IPS-NIHi11 (cell line): Measurements from ENCODE around the gene ATRIP.

Source experiments
- DNase-seq: peaks from one replicate; pipeline ENCODE4 v3.0.0; 2012; ENCODE audit warnings: mixed read lengths, low spot score

The ATRIP gene

GRCh38 chr3:48446425-48447193 lies at the start of gene ATRIP:
Gene ATRIP (plus strand): TSS chr3:48446737. CDS start chr3:48446846, 109 bp downstream.
- peak; percentile 96 for DNase-seq

GRCh38 chr3:48397767-48398681 lies 48.5 kb upstream of the ATRIP start:
- DNase-seq, result peak; percentile 17

GRCh38 chr3:48398701-48399386 lies 47.7 kb upstream of the ATRIP start:
- peak; percentile 33 for DNase-seq

DNA sequence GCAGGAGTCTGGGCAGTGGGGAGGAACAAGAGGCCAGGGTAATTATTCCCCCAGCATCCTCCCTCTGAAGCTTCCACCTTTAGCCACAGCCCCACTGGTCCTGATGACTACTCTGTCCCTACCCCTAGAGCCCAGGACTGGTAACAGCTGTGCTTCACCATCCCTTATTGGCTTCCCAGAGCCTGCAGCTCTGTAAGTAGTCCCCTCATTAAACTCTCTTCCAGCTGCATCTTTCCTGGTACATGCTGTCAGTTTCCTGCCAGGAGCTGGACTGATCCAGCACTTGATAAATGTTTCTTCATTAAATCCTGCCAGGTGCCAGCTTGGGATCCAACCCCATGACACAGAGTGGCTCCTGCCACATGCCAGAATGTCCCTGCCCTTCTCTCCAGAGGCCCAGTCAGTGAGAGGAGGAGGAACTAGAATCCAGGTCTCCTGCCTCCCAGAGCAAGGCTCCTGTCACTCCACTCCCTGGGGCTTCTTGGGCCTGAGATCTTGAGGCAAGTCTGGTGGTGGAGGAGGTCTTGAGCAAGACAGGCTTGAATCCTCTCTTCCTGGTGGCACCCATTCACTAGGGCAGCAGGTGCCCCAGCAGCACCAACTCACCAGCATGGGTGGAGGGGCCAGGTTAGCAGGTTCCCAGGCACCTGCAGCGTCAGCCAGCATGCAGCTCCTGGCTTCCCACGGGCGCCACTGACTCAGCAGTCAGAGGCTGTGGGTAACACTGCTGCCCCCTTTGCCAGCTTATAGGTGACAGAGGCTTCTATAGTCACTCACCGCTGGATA lies 47.0 kb upstream of the ATRIP start:
- peak; percentile 26 for DNase-seq

GRCh38 chr3:48400824-48401433 lies 45.6 kb upstream of the ATRIP start:
- peak; percentile 88 for DNase-seq

- DNase-seq, result peak; percentile 9
Observed at GRCh38 chr3:48401434-48401901, 45.1 kb upstream of the ATRIP start.

DNA sequence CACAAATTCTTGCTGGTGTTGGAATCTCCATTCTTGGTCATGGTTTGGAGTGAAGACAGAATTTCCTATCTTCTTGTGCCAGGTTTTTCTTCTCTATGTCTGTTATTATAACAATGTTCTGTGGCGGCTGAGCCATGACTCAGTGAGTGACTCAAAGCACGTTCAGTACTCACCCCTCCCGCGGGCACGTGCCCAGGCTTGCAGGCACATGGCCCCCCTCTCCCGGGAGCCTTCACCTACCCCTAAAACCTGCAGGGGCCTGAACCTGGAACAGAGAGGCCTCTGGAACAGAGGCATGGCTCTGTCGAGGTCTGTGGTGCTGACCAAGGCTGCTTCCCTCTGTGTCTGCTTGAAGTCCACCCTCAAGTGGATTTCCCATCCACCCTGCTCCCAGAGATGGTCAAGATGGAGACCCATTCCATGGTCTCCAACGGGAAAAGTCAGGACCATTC lies 44.2 kb upstream of the ATRIP start:
- DNase-seq, result peak; percentile 33

DNA sequence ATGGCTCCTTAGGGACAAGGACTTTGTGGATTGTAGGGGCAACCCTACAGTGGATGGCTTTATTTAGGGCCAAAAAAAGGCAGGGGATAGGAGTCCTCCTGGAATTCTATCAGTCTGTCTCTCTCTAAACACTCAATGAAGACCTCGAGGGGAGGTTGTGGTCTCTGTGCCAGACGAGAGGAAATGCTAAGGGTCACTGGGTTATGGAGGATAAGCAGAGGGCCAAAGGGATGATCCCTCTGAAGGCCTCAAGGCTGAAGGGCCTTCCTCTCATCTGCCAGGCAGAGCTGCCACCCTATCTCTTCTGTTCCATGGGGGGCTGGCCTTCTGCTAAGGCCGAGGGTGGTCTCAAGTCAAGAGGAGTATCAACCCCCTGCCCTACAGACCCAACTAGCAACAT lies 43.6 kb upstream of the ATRIP start:
- no peak for DNase-seq

GRCh38 chr3:48403533-48404439 lies 42.8 kb upstream of the ATRIP start:
- DNase-seq, result no peak

GRCh38 chr3:48404440-48405342 lies 41.8 kb upstream of the ATRIP start:
- no peak for DNase-seq

- DNase-seq, result no peak
Observed at GRCh38 chr3:48405343-48405881, 41.1 kb upstream of the ATRIP start.

- DNase-seq, result no peak
Observed at GRCh38 chr3:48405971-48406370, 40.6 kb upstream of the ATRIP start.

GRCh38 chr3:48406443-48407431 lies 39.8 kb upstream of the ATRIP start:
- no peak for DNase-seq

DNA sequence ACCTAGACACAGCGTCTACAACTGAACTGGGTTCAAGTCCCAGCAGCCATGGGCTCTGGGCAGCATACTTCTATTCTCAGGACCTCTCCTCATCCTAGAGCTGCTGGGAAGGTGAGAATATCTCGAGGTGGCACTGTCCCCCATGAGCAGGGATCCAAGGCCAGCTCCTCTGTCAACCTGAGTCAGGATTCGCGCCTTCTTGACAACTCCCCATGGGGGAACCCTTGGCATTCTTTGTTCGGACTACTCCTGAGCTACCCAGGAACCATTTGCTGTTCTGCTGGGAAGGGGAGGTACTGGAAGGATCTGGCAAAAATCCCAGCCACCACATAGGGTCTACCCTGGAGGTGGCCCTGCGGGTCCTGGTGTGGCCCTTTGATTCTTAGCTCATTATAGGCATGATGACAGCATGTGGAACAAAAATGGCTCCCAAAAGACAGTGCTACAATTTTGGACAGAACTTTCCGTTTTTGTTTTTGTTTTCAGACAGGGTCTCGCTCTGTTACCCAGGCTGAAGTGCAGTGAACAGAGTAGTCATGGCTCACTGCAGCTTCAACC lies 38.9 kb upstream of the ATRIP start:
- peak; percentile 10 for DNase-seq

DNA sequence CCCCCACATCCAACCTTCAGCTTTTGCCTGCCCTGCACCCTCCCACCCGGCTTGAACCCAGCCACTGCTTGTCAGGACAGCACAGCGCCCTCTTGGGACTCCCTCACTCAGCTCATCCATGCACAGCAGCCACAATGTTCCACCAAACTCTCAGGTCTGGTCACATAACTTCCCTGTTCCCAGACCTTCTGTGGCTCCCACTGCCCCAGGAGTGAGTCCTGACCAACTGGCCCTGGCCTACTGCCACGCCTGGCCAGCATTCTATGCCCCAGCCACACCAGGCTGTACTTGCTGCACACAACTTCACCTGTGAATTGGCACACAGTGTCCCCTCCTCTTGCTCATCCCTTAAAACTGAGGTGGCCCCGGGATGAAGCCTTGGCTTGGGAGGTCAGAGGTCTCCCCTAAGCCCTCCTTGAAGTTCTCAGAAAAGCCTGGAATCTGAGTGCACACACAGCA lies 37.7 kb upstream of the ATRIP start:
- DNase-seq, result peak; percentile 55

DNA sequence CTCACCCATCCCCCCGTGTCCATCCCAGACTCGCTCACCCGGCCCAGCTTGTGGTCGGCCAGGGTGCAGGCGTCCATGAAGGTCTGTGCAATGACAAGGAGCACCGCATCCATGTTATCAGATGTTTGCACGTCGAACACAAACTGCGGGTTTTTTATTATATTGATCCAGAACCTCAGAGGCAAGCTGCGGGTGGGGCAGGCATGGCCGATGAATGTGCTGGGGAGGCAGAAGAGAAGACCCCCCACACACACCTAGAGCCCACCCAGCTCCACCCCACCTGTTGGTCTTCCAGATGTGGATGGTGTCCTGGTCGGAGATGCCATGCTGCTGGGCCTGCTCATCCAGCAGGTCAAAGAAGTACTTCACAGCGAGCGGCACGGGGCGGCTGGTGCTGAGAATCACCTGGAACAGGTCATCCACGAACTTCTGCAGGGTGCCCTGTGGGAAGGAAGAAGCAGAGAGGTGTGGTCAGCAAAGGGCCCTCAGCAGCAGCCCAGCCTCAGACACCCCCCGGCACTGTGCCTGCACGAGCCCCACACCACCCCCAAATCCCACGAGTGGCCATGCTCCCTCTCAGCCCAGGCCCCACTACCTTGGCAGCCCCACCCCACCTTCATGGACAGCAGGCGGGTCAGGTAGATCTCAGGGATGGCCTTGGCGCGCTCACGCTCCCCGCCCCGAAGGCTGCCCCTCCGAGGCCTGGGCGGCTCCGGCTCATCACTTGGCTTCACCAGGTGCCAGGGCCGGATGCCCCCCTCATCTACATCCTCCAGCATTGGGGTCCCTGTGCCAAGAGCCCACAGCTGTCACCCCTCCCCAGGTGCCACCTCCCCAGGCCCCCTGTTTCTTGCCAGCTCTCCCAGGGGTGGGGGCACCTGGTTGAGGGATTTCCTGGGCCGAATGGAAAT lies 37.0 kb upstream of the ATRIP start:
- DNase-seq, result peak; percentile 7
